ENCODE results near the gene HELLS.

DNA sequence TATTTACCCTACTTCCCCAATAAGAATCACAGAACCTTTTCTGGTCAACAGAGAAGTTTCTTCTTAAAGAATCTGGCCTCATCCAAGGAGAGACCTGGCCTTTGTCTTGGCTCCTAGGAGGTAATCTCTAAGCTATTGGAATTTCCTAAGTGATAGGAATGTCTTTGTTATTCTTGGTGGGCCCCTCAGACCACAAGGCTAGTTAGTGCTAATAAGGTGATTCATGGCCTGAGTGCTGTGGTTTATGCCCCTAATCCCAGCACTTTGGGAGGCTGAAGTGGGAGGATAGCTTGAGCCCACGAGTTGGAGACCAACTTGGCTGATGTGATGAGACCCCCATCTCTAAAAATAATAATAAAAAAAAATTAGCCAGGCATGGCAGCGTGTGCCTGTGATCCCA is 78.0 kb downstream of the HELLS start:
- TF ChIP-seq, protein P1, sequence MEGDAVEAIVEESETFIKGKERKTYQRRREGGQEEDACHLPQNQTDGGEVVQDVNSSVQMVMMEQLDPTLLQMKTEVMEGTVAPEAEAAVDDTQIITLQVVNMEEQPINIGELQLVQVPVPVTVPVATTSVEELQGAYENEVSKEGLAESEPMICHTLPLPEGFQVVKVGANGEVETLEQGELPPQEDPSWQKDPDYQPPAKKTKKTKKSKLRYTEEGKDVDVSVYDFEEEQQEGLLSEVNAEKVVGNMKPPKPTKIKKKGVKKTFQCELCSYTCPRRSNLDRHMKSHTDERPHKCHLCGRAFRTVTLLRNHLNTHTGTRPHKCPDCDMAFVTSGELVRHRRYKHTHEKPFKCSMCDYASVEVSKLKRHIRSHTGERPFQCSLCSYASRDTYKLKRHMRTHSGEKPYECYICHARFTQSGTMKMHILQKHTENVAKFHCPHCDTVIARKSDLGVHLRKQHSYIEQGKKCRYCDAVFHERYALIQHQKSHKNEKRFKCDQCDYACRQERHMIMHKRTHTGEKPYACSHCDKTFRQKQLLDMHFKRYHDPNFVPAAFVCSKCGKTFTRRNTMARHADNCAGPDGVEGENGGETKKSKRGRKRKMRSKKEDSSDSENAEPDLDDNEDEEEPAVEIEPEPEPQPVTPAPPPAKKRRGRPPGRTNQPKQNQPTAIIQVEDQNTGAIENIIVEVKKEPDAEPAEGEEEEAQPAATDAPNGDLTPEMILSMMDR (IDR thresholded peaks at IDR 0.05) = no peak
- TF ChIP-seq EZH2 (IDR thresholded peaks at IDR 0.05) = no peak

All from neural progenitor cell (in vitro differentiated cells).